ENCODE data around the gene AMPD3.

GRCh38 chr11:10541561-10541930, 86.5 kb downstream of the AMPD3 start:
- TF ChIP-seq EZH2 (IDR thresholded peaks at IDR 0.05) (no peak), POLR2AphosphoS5 (IDR thresholded peaks at IDR 0.05; ENCODE audit: borderline replicate concordance, low read depth, low read length) (no peak), FOXP2 (optimal IDR thresholded peaks at IDR 0.05; ENCODE audit: control extremely low read depth, extremely low read length, insufficient read depth) (no peak)
